ENCODE measurements around the gene IGF1.

DNA sequence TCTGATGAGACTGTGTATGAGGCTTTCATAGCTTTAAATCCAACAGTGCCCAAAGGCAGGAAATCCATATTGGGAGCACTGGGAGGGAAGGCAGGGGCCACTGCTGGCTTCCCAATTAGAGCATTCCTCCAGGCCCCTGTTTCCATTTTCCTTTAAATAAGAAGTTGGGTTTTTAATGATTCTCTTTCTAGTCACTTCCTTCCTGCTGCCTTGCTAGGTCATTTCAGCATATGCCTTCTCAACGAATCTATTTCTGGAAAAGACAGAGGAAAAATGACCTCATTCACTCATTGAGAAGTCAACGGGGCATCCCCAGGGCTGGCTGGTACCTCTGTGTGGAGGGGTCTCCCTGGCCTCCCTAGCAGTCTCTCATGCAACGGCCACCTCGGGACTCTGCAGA lies 43.5 kb downstream of the IGF1 start:
- TF ChIP-seq, protein P1, sequence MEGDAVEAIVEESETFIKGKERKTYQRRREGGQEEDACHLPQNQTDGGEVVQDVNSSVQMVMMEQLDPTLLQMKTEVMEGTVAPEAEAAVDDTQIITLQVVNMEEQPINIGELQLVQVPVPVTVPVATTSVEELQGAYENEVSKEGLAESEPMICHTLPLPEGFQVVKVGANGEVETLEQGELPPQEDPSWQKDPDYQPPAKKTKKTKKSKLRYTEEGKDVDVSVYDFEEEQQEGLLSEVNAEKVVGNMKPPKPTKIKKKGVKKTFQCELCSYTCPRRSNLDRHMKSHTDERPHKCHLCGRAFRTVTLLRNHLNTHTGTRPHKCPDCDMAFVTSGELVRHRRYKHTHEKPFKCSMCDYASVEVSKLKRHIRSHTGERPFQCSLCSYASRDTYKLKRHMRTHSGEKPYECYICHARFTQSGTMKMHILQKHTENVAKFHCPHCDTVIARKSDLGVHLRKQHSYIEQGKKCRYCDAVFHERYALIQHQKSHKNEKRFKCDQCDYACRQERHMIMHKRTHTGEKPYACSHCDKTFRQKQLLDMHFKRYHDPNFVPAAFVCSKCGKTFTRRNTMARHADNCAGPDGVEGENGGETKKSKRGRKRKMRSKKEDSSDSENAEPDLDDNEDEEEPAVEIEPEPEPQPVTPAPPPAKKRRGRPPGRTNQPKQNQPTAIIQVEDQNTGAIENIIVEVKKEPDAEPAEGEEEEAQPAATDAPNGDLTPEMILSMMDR (IDR thresholded peaks at IDR 0.05; ENCODE audit: low read depth, low read length), result no peak
- no peak for TF ChIP-seq EZH2phosphoT487 (IDR thresholded peaks at IDR 0.05; ENCODE audit: low read depth)

Measured in OCI-LY3 (cell line).